Measurements from ENCODE around the gene COPS6.

GRCh38 chr7:100079024-100079560 lies 9.7 kb upstream of the COPS6 start:
- TF ChIP-seq, protein P1, sequence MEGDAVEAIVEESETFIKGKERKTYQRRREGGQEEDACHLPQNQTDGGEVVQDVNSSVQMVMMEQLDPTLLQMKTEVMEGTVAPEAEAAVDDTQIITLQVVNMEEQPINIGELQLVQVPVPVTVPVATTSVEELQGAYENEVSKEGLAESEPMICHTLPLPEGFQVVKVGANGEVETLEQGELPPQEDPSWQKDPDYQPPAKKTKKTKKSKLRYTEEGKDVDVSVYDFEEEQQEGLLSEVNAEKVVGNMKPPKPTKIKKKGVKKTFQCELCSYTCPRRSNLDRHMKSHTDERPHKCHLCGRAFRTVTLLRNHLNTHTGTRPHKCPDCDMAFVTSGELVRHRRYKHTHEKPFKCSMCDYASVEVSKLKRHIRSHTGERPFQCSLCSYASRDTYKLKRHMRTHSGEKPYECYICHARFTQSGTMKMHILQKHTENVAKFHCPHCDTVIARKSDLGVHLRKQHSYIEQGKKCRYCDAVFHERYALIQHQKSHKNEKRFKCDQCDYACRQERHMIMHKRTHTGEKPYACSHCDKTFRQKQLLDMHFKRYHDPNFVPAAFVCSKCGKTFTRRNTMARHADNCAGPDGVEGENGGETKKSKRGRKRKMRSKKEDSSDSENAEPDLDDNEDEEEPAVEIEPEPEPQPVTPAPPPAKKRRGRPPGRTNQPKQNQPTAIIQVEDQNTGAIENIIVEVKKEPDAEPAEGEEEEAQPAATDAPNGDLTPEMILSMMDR (IDR thresholded peaks at IDR 0.05) = no peak
- no peak for TF ChIP-seq POLR2A (IDR thresholded peaks at IDR 0.05)
